ENCODE results near the gene CDKL2.

GRCh38 chr4:75605928-75606327, 24.4 kb downstream of the CDKL2 start:
- TF ChIP-seq EZH2 (IDR thresholded peaks at IDR 0.05; ENCODE audit: low read length, missing control alignments) = no peak
- TF ChIP-seq, protein P1, sequence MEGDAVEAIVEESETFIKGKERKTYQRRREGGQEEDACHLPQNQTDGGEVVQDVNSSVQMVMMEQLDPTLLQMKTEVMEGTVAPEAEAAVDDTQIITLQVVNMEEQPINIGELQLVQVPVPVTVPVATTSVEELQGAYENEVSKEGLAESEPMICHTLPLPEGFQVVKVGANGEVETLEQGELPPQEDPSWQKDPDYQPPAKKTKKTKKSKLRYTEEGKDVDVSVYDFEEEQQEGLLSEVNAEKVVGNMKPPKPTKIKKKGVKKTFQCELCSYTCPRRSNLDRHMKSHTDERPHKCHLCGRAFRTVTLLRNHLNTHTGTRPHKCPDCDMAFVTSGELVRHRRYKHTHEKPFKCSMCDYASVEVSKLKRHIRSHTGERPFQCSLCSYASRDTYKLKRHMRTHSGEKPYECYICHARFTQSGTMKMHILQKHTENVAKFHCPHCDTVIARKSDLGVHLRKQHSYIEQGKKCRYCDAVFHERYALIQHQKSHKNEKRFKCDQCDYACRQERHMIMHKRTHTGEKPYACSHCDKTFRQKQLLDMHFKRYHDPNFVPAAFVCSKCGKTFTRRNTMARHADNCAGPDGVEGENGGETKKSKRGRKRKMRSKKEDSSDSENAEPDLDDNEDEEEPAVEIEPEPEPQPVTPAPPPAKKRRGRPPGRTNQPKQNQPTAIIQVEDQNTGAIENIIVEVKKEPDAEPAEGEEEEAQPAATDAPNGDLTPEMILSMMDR (conservative IDR thresholded peaks at IDR 0.05 in 1 of 2, IDR thresholded peaks at IDR 0.05 in 1 of 2; ENCODE audit: low read depth in 1 of 2, low read length in 2 of 2) = no peak
